Gastroesophageal sphincter (tissue), 3 donors: Measurements from ENCODE around the gene ABCC6.
"Not testable (repeated sequence)": the region's sequence is repeated elsewhere in the genome, so short reads cannot be mapped to it uniquely, and the experiment has no call there.

ENCODE experiments used
- EP300 ChIP-seq: sonication (generic); formaldehyde crosslinking; IDR thresholded peaks from one replicate; pipeline ENCODE4 v1.6.1; 2017; ENCODE audit warnings: antibody characterized with exemption, mild to moderate bottlenecking
- POLR2A ChIP-seq, 2 donors: fragments of 450-650 bp; IDR thresholded peaks; one replicate each; pipeline ENCODE4 v1.6.1; 2017; ENCODE audit warnings: antibody characterized with exemption in 2 of 2, mild to moderate bottlenecking in 2 of 2, moderate library complexity in 1 of 2
- POLR2AphosphoS5 ChIP-seq: sonication (generic); formaldehyde crosslinking; IDR thresholded peaks from one replicate; pipeline ENCODE4 v1.6.1; 2017; ENCODE audit warnings: antibody characterized with exemption
- TF ChIP-seq, protein P1 (sequence below), 4 experiments: fragments of 200-600 bp in 2 of 4; fragments of 450-650 bp in 2 of 4; sonication (generic) in 1 of 4; IDR thresholded peaks; one replicate each; pipeline ENCODE4 v1.5.1; 2017 to 2019; ENCODE audit warnings: antibody characterized with exemption in 4 of 4, mild to moderate bottlenecking in 2 of 4, moderate library complexity in 2 of 4

DNA sequence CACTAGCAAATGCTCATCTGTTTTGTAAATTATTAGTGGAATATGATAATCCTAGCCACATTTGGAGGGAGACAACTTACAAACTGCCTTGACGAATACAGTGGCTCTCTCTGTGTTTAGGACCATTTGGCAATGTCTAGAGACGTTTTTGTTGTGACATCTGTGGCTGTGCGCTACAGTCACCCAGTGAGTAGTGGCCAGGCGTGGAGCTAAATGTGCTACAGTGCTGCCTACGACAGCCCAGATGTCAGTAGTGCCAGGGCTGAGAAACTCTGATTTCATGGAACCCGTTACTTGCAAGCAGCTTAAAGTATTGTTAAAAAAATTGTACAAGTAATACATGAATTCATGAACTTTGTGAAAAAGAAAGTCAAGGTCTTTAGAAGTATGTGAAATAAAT lies 13.8 kb upstream of the ABCC6 start:
- TF ChIP-seq, protein P1, sequence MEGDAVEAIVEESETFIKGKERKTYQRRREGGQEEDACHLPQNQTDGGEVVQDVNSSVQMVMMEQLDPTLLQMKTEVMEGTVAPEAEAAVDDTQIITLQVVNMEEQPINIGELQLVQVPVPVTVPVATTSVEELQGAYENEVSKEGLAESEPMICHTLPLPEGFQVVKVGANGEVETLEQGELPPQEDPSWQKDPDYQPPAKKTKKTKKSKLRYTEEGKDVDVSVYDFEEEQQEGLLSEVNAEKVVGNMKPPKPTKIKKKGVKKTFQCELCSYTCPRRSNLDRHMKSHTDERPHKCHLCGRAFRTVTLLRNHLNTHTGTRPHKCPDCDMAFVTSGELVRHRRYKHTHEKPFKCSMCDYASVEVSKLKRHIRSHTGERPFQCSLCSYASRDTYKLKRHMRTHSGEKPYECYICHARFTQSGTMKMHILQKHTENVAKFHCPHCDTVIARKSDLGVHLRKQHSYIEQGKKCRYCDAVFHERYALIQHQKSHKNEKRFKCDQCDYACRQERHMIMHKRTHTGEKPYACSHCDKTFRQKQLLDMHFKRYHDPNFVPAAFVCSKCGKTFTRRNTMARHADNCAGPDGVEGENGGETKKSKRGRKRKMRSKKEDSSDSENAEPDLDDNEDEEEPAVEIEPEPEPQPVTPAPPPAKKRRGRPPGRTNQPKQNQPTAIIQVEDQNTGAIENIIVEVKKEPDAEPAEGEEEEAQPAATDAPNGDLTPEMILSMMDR (IDR thresholded peaks at IDR 0.05) = not testable (repeated sequence)
- TF ChIP-seq POLR2AphosphoS5; POLR2A (IDR thresholded peaks at IDR 0.05); EP300: not testable (repeated sequence)
